Measurements from ENCODE around the gene IP6K3. TPM values are rescaled to one million over a fixed set of nuclear protein-coding genes. Genes with fewer than 3 reads are reported as not detected.

IP6K3 gene
- polyA plus RNA-seq, 1 donor: 1.0 TPM

- DNase-seq: no peak
Measured at GRCh38 chr6:33740794-33741193, 5.9 kb downstream of the IP6K3 start.

- no peak for DNase-seq
Measured at GRCh38 chr6:33740204-33740608, 6.5 kb downstream of the IP6K3 start.

GRCh38 chr6:33739571-33739970 is 7.1 kb downstream of the IP6K3 start:
- DNase-seq: no peak

- DNase-seq: no peak
Measured at GRCh38 chr6:33738879-33739278, 7.8 kb downstream of the IP6K3 start.

- DNase-seq: no peak
Measured at GRCh38 chr6:33738153-33738552, 8.6 kb downstream of the IP6K3 start.

GRCh38 chr6:33737267-33738026 is 9.3 kb downstream of the IP6K3 start:
- DNase-seq: no peak

- DNase-seq: no peak
Measured at GRCh38 chr6:33735216-33735615, 11.5 kb downstream of the IP6K3 start.

GRCh38 chr6:33733709-33734007 is 13.0 kb downstream of the IP6K3 start:
- no peak for DNase-seq

- no peak for DNase-seq
Measured at GRCh38 chr6:33732817-33733708, 13.6 kb downstream of the IP6K3 start.

- no peak for DNase-seq
Measured at GRCh38 chr6:33732385-33732784, 14.3 kb downstream of the IP6K3 start.

GRCh38 chr6:33731751-33732282 is 14.9 kb downstream of the IP6K3 start:
- no peak for DNase-seq

GRCh38 chr6:33731035-33731434 is 15.7 kb downstream of the IP6K3 start:
- DNase-seq: no peak

- DNase-seq: no peak
Measured at GRCh38 chr6:33730611-33731010, 16.1 kb downstream of the IP6K3 start.

GRCh38 chr6:33729059-33729458 is 17.6 kb downstream of the IP6K3 start:
- DNase-seq: no peak

- no peak for DNase-seq
Measured at GRCh38 chr6:33728438-33728837, 18.3 kb downstream of the IP6K3 start.

GRCh38 chr6:33727932-33728331 is 18.8 kb downstream of the IP6K3 start:
- no peak for DNase-seq

- no peak for DNase-seq
Measured at GRCh38 chr6:33727126-33727525, 19.6 kb downstream of the IP6K3 start.

GRCh38 chr6:33726696-33727095 is 20.0 kb downstream of the IP6K3 start:
- no peak for DNase-seq

GRCh38 chr6:33725891-33726673 is 20.6 kb downstream of the IP6K3 start:
- no peak for DNase-seq

GRCh38 chr6:33725222-33725621 is 21.5 kb downstream of the IP6K3 start:
- no peak for DNase-seq

GRCh38 chr6:33724102-33725023 is 22.3 kb downstream of the IP6K3 start:
- no peak for DNase-seq
